SK-N-SH (cell line): ENCODE results near the gene UBASH3B. TPM values are rescaled to one million over a fixed set of nuclear protein-coding genes. Genes with fewer than 3 reads are reported as not detected.

Source experiments
- CTCF ChIA-PET: fragments of 300-600, 350-600 bp; formaldehyde crosslinking; extraction: SDS; loops from one replicate; lab custom pipeline; 2021; lab: Yijun Ruan, JAX
- POLR2A ChIA-PET: fragments of 350-600 bp; sonication (Branson Sonifier 250); formaldehyde crosslinking; extraction: SDS; loops from one replicate; lab custom pipeline; 2020; ENCODE audit warnings: antibody characterized with exemption, inconsistent platforms; lab: Yijun Ruan, JAX
- DNase-seq: peaks from one replicate; pipeline ENCODE4 v3.0.0; 2012
- H2AFZ ChIP-seq: fragments of 200-600 bp; sonication (generic); 2 replicates; pipeline ENCODE4 v1.8.1; 2016; ENCODE audit warnings: antibody characterized with exemption, mild to moderate bottlenecking, low read depth
- H3F3A ChIP-seq: fragments of 200-600 bp; sonication (generic); replicated peaks from 2 replicates; pipeline ENCODE3; 2016; ENCODE audit warnings: antibody characterized with exemption, mild to moderate bottlenecking; ENCODE audit not compliant: insufficient read depth
- H3K27ac ChIP-seq, 2 experiments: fragments of 200-500 bp in 1 of 2; fragments of 200-600 bp in 1 of 2; sonication (Bioruptor generic) in 1 of 2; sonication (generic), shearing (Covaris generic) in 1 of 2; 2 replicates each; pipeline versions ENCODE4 v1.5.1 to v1.6.1; 2014 to 2016; ENCODE audit warnings: low read depth in 2 of 2, inconsistent platforms in 1 of 2, low read length in 1 of 2, mild to moderate bottlenecking in 1 of 2, mixed read lengths in 1 of 2
- H3K27me3 ChIP-seq: fragments of 200-600 bp; sonication (generic), shearing (Covaris generic); 2 replicates; pipeline ENCODE4 v1.6.1; 2016; ENCODE audit warnings: mixed run types; ENCODE audit not compliant: insufficient read depth
- H3K36me3 ChIP-seq, 2 experiments: fragments of 200-500 bp in 1 of 2; fragments of 200-600 bp in 1 of 2; sonication (Bioruptor generic) in 1 of 2; sonication (generic) in 1 of 2; replicated peaks in 1 of 2; 2 replicates each; pipeline versions ENCODE3 to v1.5.1; 2014 to 2016; ENCODE audit warnings: low read length in 1 of 2, mild to moderate bottlenecking in 1 of 2; ENCODE audit not compliant: insufficient read depth in 2 of 2, control insufficient read depth in 1 of 2
- H3K4me1 ChIP-seq, 2 experiments: fragments of 200-500 bp in 1 of 2; fragments of 200-600 bp in 1 of 2; sonication (Bioruptor generic) in 1 of 2; sonication (generic), shearing (Covaris generic) in 1 of 2; 2 replicates each; pipeline versions ENCODE4 v1.5.1 to v1.6.1; 2014 to 2016; ENCODE audit warnings: low read depth in 1 of 2, low read length in 1 of 2, mixed run types in 1 of 2; ENCODE audit not compliant: insufficient read depth in 2 of 2, control insufficient read depth in 1 of 2
- H3K4me2 ChIP-seq: fragments of 200-600 bp; sonication (generic), shearing (Covaris generic); 2 replicates; pipeline ENCODE4 v1.6.1; 2017; ENCODE audit warnings: mixed run types
- H3K4me3 ChIP-seq, 2 experiments: fragments of 200-500 bp in 1 of 2; fragments of 200-600 bp in 1 of 2; sonication (Bioruptor generic) in 1 of 2; sonication (generic), shearing (Covaris generic) in 1 of 2; 2 replicates each; pipeline versions ENCODE4 v1.5.1 to v1.8.1; 2014 to 2016; ENCODE audit warnings: low read depth in 2 of 2, inconsistent platforms in 1 of 2, low read length in 1 of 2, mild to moderate bottlenecking in 1 of 2, mixed read lengths in 1 of 2, moderate library complexity in 1 of 2
- H3K79me2 ChIP-seq: fragments of 200-600 bp; sonication (generic); 2 replicates; pipeline ENCODE4 v1.8.1; 2017; ENCODE audit warnings: mild to moderate bottlenecking; ENCODE audit not compliant: insufficient read depth
- H3K9ac ChIP-seq: fragments of 200-600 bp; sonication (generic); 2 replicates; pipeline ENCODE4 v1.6.1; 2017; ENCODE audit warnings: mixed run types
- H3K9me2 ChIP-seq: fragments of 200-600 bp; sonication (generic); 2 replicates; pipeline ENCODE4 v1.6.1; 2017; ENCODE audit warnings: mixed run types
- H3K9me3 ChIP-seq: fragments of 200-600 bp; sonication (generic); 2 replicates; pipeline ENCODE4 v1.6.1; 2017; ENCODE audit warnings: mixed run types, mild to moderate bottlenecking, moderate library complexity
- H4K20me1 ChIP-seq: fragments of 200-600 bp; sonication (generic); 2 replicates; pipeline ENCODE4 v1.6.1; 2017; ENCODE audit warnings: mild to moderate bottlenecking, mixed run types; ENCODE audit not compliant: insufficient read depth
- CTCF ChIP-seq: fragments of 200-600 bp; sonication (generic); IDR thresholded peaks from 2 replicates; pipeline ENCODE4 v1.6.1; 2017; ENCODE audit warnings: antibody characterized with exemption, mild to moderate bottlenecking, moderate library complexity
- EP300 ChIP-seq, 2 experiments: IDR thresholded peaks; 2 replicates each; pipeline versions ENCODE4 v1.4.0 to v1.6.1; 2012; ENCODE audit warnings: borderline replicate concordance in 1 of 2, low read depth in 1 of 2, low read length in 1 of 2
- FOSL2 ChIP-seq: IDR thresholded peaks from 2 replicates; pipeline ENCODE4 v1.4.0; 2012; ENCODE audit warnings: low read depth, mild to moderate bottlenecking, moderate library complexity, borderline replicate concordance
- FOXJ3 ChIP-seq: sonication (generic); formaldehyde crosslinking; IDR thresholded peaks from 2 replicates; pipeline ENCODE4 v1.5.1; 2020; ENCODE audit warnings: mild to moderate bottlenecking, missing genetic modification reagents
- GABPA ChIP-seq: IDR thresholded peaks from 2 replicates; pipeline ENCODE4 v1.4.0; 2012; ENCODE audit warnings: low read depth, mild to moderate bottlenecking
- IRF3 ChIP-seq: fragments of 150-350 bp; IDR thresholded peaks from 2 replicates; pipeline ENCODE4 v1.6.1; 2016; ENCODE audit warnings: mild to moderate bottlenecking, low read depth, low read length
- NFIC ChIP-seq: IDR thresholded peaks from 2 replicates; pipeline ENCODE4 v1.4.0; 2012; ENCODE audit warnings: borderline replicate concordance
- RAD21 ChIP-seq: IDR thresholded peaks from 2 replicates; pipeline ENCODE4 v1.6.1; 2012; ENCODE audit warnings: mild to moderate bottlenecking, low read length
- REST ChIP-seq: IDR thresholded peaks from 2 replicates; pipeline ENCODE4 v1.6.1; 2012; ENCODE audit warnings: mild to moderate bottlenecking, low read depth, low read length, moderate library complexity
- TAF1 ChIP-seq: IDR thresholded peaks from 2 replicates; pipeline ENCODE4 v1.6.1; 2012; ENCODE audit warnings: low read depth, mild to moderate bottlenecking, low read length, moderate library complexity, borderline replicate concordance
- TEAD4 ChIP-seq: IDR thresholded peaks from 2 replicates; pipeline ENCODE4 v1.4.0; 2012; ENCODE audit warnings: mild to moderate bottlenecking, borderline replicate concordance; ENCODE audit not compliant: insufficient read depth
- YY1 ChIP-seq: IDR thresholded peaks from 2 replicates; pipeline ENCODE4 v1.4.0; 2012; ENCODE audit warnings: low read depth, mild to moderate bottlenecking
- WGBS: methylation state at CpG from one replicate; pipeline ENCODE4 v1.1.6; 2017; ENCODE audit warnings: low lambda C conversion rate; 5-methylcytosine and 5-hydroxymethylcytosine counted together
- polyA plus RNA-seq, 3 experiments: library from polyadenylated mRNA; depleted of rRNA; stranded (reverse); fragments of >200 nt; gene quantifications; 2 replicates each; pipeline ENCODE4 v1.2.3, GENCODE V29; 2012
- TF ChIP-seq, protein P1 (sequence below): IDR thresholded peaks from 2 replicates; pipeline ENCODE4; 2012
- TF ChIP-seq, protein P2 (sequence below): IDR thresholded peaks from 2 replicates; pipeline ENCODE4 v1.4.0; 2012; ENCODE audit warnings: low read depth, borderline replicate concordance
- TF ChIP-seq, protein P3 (sequence below): IDR thresholded peaks from 2 replicates; pipeline ENCODE4 v1.4.0; 2012; ENCODE audit warnings: low read depth

UBASH3B gene
- polyA plus RNA-seq, 1 of the 3 experiments (the other 2 are of a cell fraction), result 10.4 TPM

GRCh38 chr11:122848186-122848585 lies 192.7 kb downstream of the UBASH3B start (continued):
- TF ChIP-seq, protein P1, sequence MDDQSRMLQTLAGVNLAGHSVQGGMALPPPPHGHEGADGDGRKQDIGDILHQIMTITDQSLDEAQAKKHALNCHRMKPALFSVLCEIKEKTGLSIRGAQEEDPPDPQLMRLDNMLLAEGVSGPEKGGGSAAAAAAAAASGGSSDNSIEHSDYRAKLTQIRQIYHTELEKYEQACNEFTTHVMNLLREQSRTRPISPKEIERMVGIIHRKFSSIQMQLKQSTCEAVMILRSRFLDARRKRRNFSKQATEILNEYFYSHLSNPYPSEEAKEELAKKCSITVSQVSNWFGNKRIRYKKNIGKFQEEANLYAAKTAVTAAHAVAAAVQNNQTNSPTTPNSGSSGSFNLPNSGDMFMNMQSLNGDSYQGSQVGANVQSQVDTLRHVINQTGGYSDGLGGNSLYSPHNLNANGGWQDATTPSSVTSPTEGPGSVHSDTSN, result no peak
- TF ChIP-seq, protein P2, sequence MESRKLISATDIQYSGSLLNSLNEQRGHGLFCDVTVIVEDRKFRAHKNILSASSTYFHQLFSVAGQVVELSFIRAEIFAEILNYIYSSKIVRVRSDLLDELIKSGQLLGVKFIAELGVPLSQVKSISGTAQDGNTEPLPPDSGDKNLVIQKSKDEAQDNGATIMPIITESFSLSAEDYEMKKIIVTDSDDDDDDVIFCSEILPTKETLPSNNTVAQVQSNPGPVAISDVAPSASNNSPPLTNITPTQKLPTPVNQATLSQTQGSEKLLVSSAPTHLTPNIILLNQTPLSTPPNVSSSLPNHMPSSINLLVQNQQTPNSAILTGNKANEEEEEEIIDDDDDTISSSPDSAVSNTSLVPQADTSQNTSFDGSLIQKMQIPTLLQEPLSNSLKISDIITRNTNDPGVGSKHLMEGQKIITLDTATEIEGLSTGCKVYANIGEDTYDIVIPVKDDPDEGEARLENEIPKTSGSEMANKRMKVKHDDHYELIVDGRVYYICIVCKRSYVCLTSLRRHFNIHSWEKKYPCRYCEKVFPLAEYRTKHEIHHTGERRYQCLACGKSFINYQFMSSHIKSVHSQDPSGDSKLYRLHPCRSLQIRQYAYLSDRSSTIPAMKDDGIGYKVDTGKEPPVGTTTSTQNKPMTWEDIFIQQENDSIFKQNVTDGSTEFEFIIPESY, result no peak

GRCh38 chr11:122850076-122850631 lies 194.6 kb downstream of the UBASH3B start:
- 78% methylated on average over 7 of the region's 7 CpGs for WGBS
- Histone ChIP-seq H3K4me3 (no peak overlapping the region), H2AFZ (peak overlapping the region; percentile 54), H4K20me1 (no peaks in the 10 kb centered on the region), H3K4me1 (peaks cover 0 to 17% of the 10 kb centered on the region in 2 experiments; a peak in 2 of 4 replicates), H3K27me3 (no peaks in the 10 kb centered on the region; the same call in 1 of the 2 replicates), H3K27ac (no peak overlapping the region), H3K9me2 (no peaks in the 10 kb centered on the region), H3K9me3 (no peaks in the 10 kb centered on the region), H3K79me2 (no peaks in the 10 kb centered on the region), H3F3A (no peaks in the 10 kb centered on the region), H3K9ac (no peak overlapping the region), H3K36me3 (no peaks in the 10 kb centered on the region), H3K4me2 (peak overlapping the region; percentile 14; the same call in 1 of the 2 replicates)
- no peak for DNase-seq
- CTCF ChIA-PET, result interaction anchor here (0.9 to 4.6 kb wide), 4 partner anchors 13 to 269 kb away, joined by 4 to 68 read pairs (median 19); no protein-coding TSS in a partner anchor
- POLR2A ChIA-PET, result no interaction called here
- TF ChIP-seq FOXJ3 (CRISPR knock-in tag), result no peak
- no peak; the same call in 1 of the 2 replicates for TF ChIP-seq FOSL2
- TF ChIP-seq REST, result no peak
- TF ChIP-seq, protein P1, result no peak
- no peak for TF ChIP-seq IRF3
- TF ChIP-seq RAD21, result no peak
- no peak for TF ChIP-seq TAF1
- no peak for TF ChIP-seq NFIC
- TF ChIP-seq CTCF, result no peak
- TF ChIP-seq, protein P3, sequence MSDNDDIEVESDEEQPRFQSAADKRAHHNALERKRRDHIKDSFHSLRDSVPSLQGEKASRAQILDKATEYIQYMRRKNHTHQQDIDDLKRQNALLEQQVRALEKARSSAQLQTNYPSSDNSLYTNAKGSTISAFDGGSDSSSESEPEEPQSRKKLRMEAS, result no peak
- TF ChIP-seq GABPA, result no peak
- no peak for TF ChIP-seq YY1
- no peak for TF ChIP-seq EP300 (IDR thresholded peaks at IDR 0.05; ENCODE audit: borderline replicate concordance in 1 of 2, low read depth in 1 of 2, low read length in 1 of 2)
- TF ChIP-seq TEAD4, result no peak
